SU-DHL-6 (cell line): ENCODE measurements around the gene KRTAP10-12.

ENCODE experiments used
- H2AFZ ChIP-seq: fragments of 200-600 bp; sonication (generic); 2 replicates; pipeline ENCODE4 v1.6.1; 2014; ENCODE audit warnings: low read depth, mild to moderate bottlenecking, moderate library complexity, mixed read lengths, antibody characterized with exemption, low read length; ENCODE audit not compliant: severe bottlenecking
- H3F3A ChIP-seq: fragments of 200-600 bp; shearing (Covaris generic); 2 replicates; pipeline ENCODE4 v1.6.0; 2016; ENCODE audit warnings: antibody characterized with exemption, mild to moderate bottlenecking; ENCODE audit not compliant: insufficient read depth
- H3K27ac ChIP-seq: fragments of 200-600 bp; sonication (generic); 2 replicates; pipeline ENCODE4 v1.5.1; 2016; ENCODE audit warnings: low read depth, mild to moderate bottlenecking, low read length, moderate library complexity, mixed read lengths
- H3K27me3 ChIP-seq: fragments of 200-600 bp; sonication (generic), shearing (Covaris generic); 2 replicates; pipeline ENCODE4 v1.6.0; 2014; ENCODE audit warnings: mild to moderate bottlenecking, low read length
- H3K36me3 ChIP-seq: fragments of 200-600 bp; sonication (generic); 2 replicates; pipeline ENCODE4 v1.6.1; 2014; ENCODE audit warnings: mild to moderate bottlenecking, low read length, mixed read lengths
- H3K4me2 ChIP-seq: fragments of 300-600, 200-600 bp; shearing (Covaris generic), sonication (generic); 2 replicates; pipeline ENCODE4 v1.6.0; 2014; ENCODE audit warnings: low read length, low read depth, mild to moderate bottlenecking; ENCODE audit not compliant: poor library complexity, severe bottlenecking
- H3K4me3 ChIP-seq: fragments of 200-600 bp; sonication (generic); 2 replicates; pipeline ENCODE4 v1.5.1; 2014; ENCODE audit warnings: antibody characterized with exemption, low read length, mild to moderate bottlenecking, mixed read lengths; ENCODE audit not compliant: insufficient read depth, poor library complexity, severe bottlenecking
- H3K79me2 ChIP-seq: fragments of 200-600 bp; sonication (generic); 2 replicates; pipeline ENCODE4 v1.6.1; 2014; ENCODE audit warnings: mild to moderate bottlenecking, low read length, moderate library complexity; ENCODE audit not compliant: insufficient read depth
- H3K9ac ChIP-seq: fragments of 200-600 bp; sonication (generic); 2 replicates; pipeline ENCODE4 v1.7.0; 2014; ENCODE audit warnings: mild to moderate bottlenecking, low read length
- H3K9me2 ChIP-seq: fragments of 200-600 bp; sonication (generic); replicated peaks from 2 replicates; pipeline ENCODE4 v1.6.1; 2014; ENCODE audit warnings: low read length; ENCODE audit not compliant: insufficient read depth
- H3K9me3 ChIP-seq: fragments of 200-600 bp; sonication (generic); 2 replicates; pipeline ENCODE4 v1.6.1; 2014; ENCODE audit warnings: low read length, mixed read lengths; ENCODE audit not compliant: insufficient read depth
- H4K20me1 ChIP-seq: fragments of 200-600 bp; sonication (generic); 2 replicates; pipeline ENCODE4 v1.6.1; 2014; ENCODE audit warnings: low read depth, mild to moderate bottlenecking, antibody characterized with exemption, low read length, moderate library complexity, mixed read lengths
- EZH2phosphoT487 ChIP-seq: fragments of 200-600 bp; sonication (generic), shearing (Covaris generic); conservative IDR thresholded peaks from 2 replicates; pipeline ENCODE4 v1.6.1; 2018; ENCODE audit warnings: mild to moderate bottlenecking, antibody characterized with exemption, low read length, moderate library complexity, mixed read lengths
- TF ChIP-seq, protein P1 (sequence below): fragments of 200-600 bp; sonication (generic); IDR thresholded peaks from one replicate; pipeline ENCODE4 v1.5.1; 2017; ENCODE audit warnings: antibody characterized with exemption, mild to moderate bottlenecking, low read length, moderate library complexity; ENCODE audit not compliant: insufficient read depth, poor library complexity, severe bottlenecking

The KRTAP10-12 gene

DNA sequence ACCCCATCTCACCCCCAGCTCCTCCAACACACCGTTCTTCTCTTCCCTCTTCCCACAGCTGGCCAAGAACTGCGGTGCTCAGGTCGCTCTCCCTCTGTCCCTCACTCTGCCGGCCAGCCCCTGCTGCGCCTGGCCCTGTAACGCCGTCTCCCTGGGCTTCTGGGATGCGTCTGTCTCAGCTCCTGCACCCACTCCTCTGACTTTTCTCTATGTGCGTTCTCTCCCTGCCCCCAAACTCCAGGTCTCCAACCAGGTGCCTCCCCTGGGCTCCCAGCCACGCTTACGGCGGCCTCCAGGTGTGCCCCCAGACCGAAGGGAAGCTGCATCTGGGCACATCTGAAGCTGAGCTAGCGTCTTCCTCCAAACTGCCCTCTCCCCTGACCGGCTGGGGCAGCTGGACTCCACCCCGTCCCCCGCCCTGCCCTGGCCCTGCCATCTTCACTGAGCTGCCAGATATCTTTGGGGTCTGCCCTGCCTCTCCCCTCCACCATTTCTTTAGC lies 2.6 kb downstream of the KRTAP10-12 start:
- Histone ChIP-seq H3K4me3 (no peak overlapping the region), H3K9me2 (no peaks in the 10 kb centered on the region), H3F3A (no peaks in the 10 kb centered on the region), H3K9me3 (no peaks in the 10 kb centered on the region), H3K27ac (no peak overlapping the region), H3K27me3 (no peaks in the 10 kb centered on the region), H4K20me1 (no peaks in the 10 kb centered on the region), H3K9ac (no peak overlapping the region), H3K4me2 (no peak overlapping the region), H3K36me3 (no peaks in the 10 kb centered on the region), H2AFZ (no peak overlapping the region), H3K79me2 (no peaks in the 10 kb centered on the region)
- TF ChIP-seq, protein P1, sequence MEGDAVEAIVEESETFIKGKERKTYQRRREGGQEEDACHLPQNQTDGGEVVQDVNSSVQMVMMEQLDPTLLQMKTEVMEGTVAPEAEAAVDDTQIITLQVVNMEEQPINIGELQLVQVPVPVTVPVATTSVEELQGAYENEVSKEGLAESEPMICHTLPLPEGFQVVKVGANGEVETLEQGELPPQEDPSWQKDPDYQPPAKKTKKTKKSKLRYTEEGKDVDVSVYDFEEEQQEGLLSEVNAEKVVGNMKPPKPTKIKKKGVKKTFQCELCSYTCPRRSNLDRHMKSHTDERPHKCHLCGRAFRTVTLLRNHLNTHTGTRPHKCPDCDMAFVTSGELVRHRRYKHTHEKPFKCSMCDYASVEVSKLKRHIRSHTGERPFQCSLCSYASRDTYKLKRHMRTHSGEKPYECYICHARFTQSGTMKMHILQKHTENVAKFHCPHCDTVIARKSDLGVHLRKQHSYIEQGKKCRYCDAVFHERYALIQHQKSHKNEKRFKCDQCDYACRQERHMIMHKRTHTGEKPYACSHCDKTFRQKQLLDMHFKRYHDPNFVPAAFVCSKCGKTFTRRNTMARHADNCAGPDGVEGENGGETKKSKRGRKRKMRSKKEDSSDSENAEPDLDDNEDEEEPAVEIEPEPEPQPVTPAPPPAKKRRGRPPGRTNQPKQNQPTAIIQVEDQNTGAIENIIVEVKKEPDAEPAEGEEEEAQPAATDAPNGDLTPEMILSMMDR, result no peak
- no peak for TF ChIP-seq EZH2phosphoT487

DNA sequence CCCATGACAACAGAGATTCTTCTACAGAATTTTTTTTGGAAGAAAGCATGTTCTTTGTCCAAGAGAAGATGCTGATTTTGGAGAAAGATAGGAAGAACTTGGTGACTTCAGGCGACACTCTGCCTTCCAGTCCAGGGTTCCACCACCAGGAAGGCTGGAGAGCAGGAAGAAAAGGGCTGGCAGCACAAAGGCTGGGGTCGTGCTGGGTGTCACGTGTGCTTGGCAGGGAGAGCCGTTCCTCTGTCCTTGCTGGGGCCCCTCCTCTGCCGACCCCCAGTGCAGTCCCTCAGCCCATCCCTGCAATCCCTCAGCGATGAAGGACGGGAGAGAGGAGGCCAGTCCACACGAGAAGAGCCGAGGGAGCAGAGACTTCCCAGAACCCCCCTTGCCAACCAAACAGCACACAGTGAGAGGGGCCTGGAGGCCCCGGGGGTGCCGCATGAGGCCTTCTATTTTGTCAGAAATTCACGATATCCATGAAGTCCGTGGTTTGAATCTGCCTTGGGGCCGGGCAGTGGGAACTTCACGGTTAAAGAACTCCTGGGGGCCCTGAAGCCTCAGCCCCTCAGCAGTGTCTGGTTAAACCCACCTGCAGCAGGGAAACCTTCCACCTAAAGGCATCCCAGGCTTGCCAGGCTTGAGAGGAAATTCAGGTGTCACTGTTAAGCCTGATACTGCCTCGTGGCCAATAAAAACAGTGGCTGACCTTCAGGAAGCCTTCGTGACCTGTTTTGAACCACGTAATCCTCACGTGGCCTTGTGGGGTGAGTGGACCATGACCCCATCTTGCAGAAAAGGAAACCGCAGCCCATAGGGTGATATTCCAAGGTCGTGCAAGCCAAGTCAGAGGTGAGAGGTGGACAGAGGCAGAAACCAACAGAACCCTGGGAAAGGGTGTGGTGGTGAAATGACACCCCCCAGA lies 3.4 kb downstream of the KRTAP10-12 start:
- Histone ChIP-seq H3K36me3 (no peaks in the 10 kb centered on the region), H3K27ac (no peak overlapping the region), H3K9me2 (no peaks in the 10 kb centered on the region), H2AFZ (no peak overlapping the region), H4K20me1 (no peaks in the 10 kb centered on the region), H3K79me2 (no peaks in the 10 kb centered on the region), H3K27me3 (no peaks in the 10 kb centered on the region), H3K4me2 (no peak overlapping the region), H3K4me3 (no peak overlapping the region), H3F3A (no peaks in the 10 kb centered on the region), H3K9ac (no peak overlapping the region), H3K9me3 (no peaks in the 10 kb centered on the region)
- TF ChIP-seq, protein P1, result no peak

DNA sequence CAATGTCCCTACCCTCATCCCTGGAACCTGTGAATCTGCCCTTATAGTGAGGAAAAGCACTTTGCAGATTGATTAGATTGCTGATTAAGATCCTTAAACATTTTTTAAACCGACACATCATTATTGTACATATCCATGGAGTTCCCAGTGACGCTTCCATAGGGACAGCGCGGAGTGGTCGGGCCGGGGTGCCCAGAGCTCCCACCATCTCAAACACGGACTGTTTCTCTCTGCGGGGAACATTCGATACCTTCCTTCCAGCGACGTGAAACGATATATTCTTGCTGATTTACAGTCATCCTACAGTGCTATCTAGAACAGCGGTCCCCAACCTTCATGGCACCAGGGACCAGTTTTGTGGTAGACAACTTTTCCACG lies 4.0 kb downstream of the KRTAP10-12 start:
- no peaks in the 10 kb centered on the region for H3K9me2 ChIP-seq
- no peak overlapping the region for H3K9ac ChIP-seq
- H3F3A ChIP-seq, result no peaks in the 10 kb centered on the region
- no peak overlapping the region for H3K4me2 ChIP-seq
- no peak overlapping the region for H3K4me3 ChIP-seq
- H2AFZ ChIP-seq, result no peak overlapping the region
- H3K79me2 ChIP-seq, result no peaks in the 10 kb centered on the region
- no peak overlapping the region for H3K27ac ChIP-seq
- no peaks in the 10 kb centered on the region for H3K27me3 ChIP-seq
- no peaks in the 10 kb centered on the region for H3K9me3 ChIP-seq
- H4K20me1 ChIP-seq, result no peaks in the 10 kb centered on the region
- H3K36me3 ChIP-seq, result no peaks in the 10 kb centered on the region
- TF ChIP-seq, protein P1, result no peak
- no peak for TF ChIP-seq EZH2phosphoT487
